GM12865 (cell line): Measurements from ENCODE around the gene SCN8A.

Experiments used
- DNase-seq: peaks from one replicate; pipeline ENCODE4 v3.0.0; 2010; ENCODE audit warnings: low read depth
- H3K4me3 ChIP-seq: 2 replicates; pipeline ENCODE4 v1.5.1; 2011; ENCODE audit warnings: mild to moderate bottlenecking, low read depth, low read length, control low read depth
- CTCF ChIP-seq: IDR thresholded peaks from 2 replicates; pipeline ENCODE4 v1.5.1; 2011; ENCODE audit warnings: low read length, control low read depth, low read depth, inconsistent platforms; ENCODE audit not compliant: insufficient read depth; ENCODE audit errors: missing control alignments

SCN8A gene

GRCh38 chr12:51687614-51688013, 96.6 kb downstream of the SCN8A start:
- TF ChIP-seq CTCF, result no peak
- no peak for DNase-seq
- no peak overlapping the region for H3K4me3 ChIP-seq

GRCh38 chr12:51689983-51690382, 99.0 kb downstream of the SCN8A start:
- no peak for DNase-seq
- TF ChIP-seq CTCF, result no peak
- H3K4me3 ChIP-seq, result no peak overlapping the region

- DNase-seq, result no peak
- no peak for TF ChIP-seq CTCF
- no peak overlapping the region for H3K4me3 ChIP-seq
Measured at GRCh38 chr12:51692016-51692415, 101.0 kb downstream of the SCN8A start.

- H3K4me3 ChIP-seq, result no peak overlapping the region
- DNase-seq, result no peak
- TF ChIP-seq CTCF, result no peak
Measured at GRCh38 chr12:51693569-51693968, 102.5 kb downstream of the SCN8A start.

GRCh38 chr12:51694146-51694545, 103.1 kb downstream of the SCN8A start:
- DNase-seq, result no peak
- no peak overlapping the region for H3K4me3 ChIP-seq
- TF ChIP-seq CTCF, result no peak

GRCh38 chr12:51695241-51696010, 104.4 kb downstream of the SCN8A start:
- no peak for TF ChIP-seq CTCF
- no peak overlapping the region for H3K4me3 ChIP-seq
- no peak for DNase-seq

GRCh38 chr12:51699219-51699618, 108.2 kb downstream of the SCN8A start:
- no peak for DNase-seq
- H3K4me3 ChIP-seq, result no peak overlapping the region
- no peak for TF ChIP-seq CTCF
